HG03378 (cell line): Measurements from ENCODE around the gene GAN.
A peak's percentile ranks its signal among the peaks of the same experiment; 100 is the strongest.

Experiments used
- ATAC-seq: cut with Tn5 transposase; IDR thresholded peaks from one replicate; pipeline ENCODE4 v1.9.1; 2021; ENCODE audit warnings: mild to moderate bottlenecking, moderate library complexity; ENCODE audit not compliant: unreplicated experiment

GAN gene, protein sequence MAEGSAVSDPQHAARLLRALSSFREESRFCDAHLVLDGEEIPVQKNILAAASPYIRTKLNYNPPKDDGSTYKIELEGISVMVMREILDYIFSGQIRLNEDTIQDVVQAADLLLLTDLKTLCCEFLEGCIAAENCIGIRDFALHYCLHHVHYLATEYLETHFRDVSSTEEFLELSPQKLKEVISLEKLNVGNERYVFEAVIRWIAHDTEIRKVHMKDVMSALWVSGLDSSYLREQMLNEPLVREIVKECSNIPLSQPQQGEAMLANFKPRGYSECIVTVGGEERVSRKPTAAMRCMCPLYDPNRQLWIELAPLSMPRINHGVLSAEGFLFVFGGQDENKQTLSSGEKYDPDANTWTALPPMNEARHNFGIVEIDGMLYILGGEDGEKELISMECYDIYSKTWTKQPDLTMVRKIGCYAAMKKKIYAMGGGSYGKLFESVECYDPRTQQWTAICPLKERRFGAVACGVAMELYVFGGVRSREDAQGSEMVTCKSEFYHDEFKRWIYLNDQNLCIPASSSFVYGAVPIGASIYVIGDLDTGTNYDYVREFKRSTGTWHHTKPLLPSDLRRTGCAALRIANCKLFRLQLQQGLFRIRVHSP

GRCh38 chr16:81314603-81315270, at the start of gene GAN:
TSS of gene GAN (plus strand) at chr16:81314962. CDS start at chr16:81315114, 152 bp downstream.
- peak; percentile 95 for ATAC-seq

GRCh38 chr16:81265052-81265451, 49.7 kb upstream of the GAN start:
- ATAC-seq: no peak

DNA sequence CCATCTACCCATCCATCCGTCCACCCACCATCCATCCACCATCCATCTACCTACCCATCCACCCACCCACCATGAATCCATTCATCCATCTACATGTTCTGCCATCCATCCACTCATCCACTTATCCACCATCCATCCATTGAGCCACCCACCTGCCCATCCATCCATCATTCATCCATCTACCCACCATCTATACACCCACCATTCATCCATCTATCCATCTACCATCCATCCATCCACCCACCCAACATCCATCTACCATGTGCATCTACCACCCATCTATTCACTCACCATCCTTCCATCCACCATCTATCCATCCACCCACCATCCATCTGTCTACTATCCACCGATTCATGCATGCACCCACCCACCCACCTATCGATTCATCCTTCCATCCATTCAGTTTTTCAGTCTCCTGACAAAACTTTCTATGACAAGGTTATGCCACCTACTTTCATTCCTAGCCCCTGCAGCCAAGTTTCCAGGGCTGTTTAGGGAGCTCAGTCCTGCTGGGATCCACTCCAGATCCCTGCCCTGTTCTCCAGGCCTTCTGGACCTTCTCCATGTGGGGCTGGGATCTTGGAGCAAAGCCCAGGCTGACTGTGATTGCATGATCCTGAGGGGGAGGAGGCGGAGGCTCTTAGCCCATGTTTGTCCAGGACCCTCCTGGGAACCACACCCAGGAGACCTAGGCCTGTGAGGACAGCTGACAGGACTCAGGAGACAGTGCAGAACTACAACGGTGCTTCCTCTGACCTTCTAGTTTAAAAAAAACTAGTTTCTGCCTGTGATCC, 48.9 kb upstream of the GAN start:
- no peak for ATAC-seq

GRCh38 chr16:81266680-81267095, 48.1 kb upstream of the GAN start:
- no peak for ATAC-seq

GRCh38 chr16:81268509-81268908, 46.3 kb upstream of the GAN start:
- ATAC-seq: no peak

- ATAC-seq: no peak
These were observed 41.4 kb upstream of the GAN start for GRCh38 chr16:81273223-81273950.

DNA sequence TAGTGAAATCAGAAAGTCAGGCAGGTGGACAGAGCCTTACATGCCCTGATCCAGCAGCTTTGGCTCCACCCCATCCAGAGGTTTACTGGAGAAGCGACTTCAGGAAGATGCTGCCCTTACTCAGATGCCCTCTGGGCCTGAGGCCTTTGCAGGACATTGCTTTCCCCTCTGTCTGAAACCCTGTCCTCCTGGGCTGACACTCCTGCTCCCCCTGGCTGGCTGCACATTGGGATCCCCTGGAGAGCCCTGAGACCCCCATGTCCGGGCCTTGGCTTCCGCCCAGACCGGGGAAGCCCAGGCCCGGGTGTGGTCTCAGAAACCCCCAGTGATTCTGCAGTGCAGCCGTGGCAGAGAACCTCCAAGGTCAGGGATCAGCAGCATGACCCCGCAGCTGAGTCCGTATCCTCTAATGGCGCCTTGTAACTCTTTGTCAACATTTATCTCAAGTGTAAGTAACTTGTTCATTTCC, 39.7 kb upstream of the GAN start:
- no peak for ATAC-seq

DNA sequence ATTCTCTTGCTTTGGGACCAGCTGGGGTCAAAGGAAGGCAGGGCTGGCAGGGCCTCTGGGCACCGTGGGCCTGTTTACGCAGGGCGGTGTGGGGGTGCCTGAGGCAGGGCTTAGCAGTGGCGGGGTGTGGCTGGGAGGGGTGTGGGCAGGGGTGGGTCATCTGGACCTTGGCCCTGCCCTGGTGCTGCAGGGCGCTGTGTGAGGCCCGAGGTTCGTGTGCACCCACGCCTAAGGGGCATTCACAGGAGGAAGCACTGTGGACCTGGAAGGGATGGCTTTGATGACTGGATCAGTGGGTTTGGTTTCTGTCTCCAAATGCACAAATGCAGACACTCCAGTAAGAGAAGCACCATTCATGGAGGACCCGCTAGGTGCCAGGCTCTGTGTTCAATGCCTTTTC, 39.0 kb upstream of the GAN start:
- no peak for ATAC-seq

GRCh38 chr16:81276323-81276722, 38.4 kb upstream of the GAN start:
- no peak for ATAC-seq

- ATAC-seq: no peak
These were observed 37.2 kb upstream of the GAN start for GRCh38 chr16:81277541-81278080.

GRCh38 chr16:81278526-81278925, 36.2 kb upstream of the GAN start:
- no peak for ATAC-seq

- ATAC-seq: no peak
These were observed 35.4 kb upstream of the GAN start for GRCh38 chr16:81279392-81279791.

DNA sequence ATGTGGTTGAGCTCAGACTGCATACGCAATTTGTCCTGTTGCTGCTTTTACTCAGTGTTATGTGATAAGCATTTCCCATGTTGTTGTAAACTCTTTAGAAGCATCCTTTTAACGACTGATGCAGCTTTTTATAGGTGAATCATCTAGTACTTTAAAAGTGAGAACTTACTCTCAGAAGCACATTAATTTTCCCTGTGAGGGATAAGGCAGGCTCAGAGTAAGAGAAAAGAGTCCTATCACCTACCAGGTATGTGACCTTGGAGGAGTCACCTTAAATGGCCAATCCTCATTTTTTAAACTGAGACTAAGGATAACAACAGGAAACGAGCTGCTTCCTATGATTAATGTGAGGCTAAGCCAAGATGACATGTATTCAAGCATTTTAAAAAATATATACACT, 34.4 kb upstream of the GAN start:
- ATAC-seq: no peak

- no peak for ATAC-seq
These were observed 31.7 kb upstream of the GAN start for GRCh38 chr16:81283044-81283443.

DNA sequence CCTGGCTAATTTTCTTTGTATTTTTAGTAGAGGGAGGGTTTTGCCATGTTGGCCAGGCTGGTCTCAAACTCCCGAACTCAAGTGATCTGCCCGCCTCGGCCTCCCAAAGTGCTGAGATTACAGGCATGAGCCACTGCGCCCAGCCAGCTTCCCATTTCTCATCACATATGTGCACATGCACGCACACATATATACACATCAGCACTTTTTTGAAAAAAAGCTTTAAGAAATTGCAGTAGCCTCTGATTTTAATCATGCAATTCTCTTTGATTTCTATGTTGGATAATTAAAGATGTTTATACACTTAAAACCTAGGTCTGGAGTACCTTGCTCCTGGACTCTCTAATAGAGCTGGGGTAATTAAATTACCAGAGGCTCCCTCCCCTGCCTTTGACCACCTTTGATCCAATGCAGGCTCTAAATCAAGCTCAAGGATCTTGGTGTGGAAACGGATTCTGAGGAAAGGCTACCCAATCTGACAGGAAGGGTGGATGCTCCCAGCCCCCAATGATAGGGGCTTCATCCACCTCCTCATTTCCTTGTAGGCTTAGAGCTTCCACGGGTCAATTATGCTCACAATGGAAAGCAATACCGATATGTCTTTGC, 29.7 kb upstream of the GAN start:
- no peak for ATAC-seq

DNA sequence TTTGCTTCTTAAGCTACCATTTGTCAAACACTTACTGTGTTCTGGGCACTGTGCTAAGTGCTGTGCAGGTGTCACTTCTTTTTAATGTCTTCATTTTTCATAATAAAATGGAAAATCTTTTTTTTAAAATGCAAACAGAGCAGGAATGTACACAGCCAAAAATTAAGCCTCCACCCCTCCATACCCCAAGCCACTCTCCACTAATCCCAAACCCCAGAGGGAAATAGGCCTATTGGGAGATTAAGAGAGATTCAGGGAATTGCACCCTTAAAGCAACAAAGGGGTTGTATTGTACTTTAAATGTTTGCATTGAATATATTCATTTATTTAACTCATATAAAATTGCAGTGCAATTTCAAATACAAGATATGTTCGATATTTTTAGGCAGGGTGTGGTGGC, 28.6 kb upstream of the GAN start:
- no peak for ATAC-seq

DNA sequence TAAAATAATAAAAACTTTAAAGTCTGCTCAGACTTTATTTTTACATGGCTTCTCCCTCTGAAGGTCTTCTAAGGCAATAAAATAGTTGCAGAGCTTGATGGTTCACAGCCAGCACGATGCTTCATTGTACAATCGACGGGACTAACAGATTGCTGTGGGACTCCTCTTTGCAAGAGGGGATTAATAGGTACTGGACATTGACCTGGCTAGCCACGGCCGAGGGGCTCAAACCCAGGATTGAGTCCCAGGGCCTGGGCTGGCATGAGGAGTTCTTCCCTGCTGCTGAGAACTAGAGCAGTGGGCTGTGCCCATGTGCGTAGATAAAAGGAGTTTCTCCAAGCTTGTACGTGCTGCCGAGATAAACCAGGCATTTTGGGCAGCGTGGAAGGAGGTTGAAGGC, 23.6 kb upstream of the GAN start:
- no peak for ATAC-seq

- no peak for ATAC-seq
These were observed 21.8 kb upstream of the GAN start for GRCh38 chr16:81292936-81293335.

DNA sequence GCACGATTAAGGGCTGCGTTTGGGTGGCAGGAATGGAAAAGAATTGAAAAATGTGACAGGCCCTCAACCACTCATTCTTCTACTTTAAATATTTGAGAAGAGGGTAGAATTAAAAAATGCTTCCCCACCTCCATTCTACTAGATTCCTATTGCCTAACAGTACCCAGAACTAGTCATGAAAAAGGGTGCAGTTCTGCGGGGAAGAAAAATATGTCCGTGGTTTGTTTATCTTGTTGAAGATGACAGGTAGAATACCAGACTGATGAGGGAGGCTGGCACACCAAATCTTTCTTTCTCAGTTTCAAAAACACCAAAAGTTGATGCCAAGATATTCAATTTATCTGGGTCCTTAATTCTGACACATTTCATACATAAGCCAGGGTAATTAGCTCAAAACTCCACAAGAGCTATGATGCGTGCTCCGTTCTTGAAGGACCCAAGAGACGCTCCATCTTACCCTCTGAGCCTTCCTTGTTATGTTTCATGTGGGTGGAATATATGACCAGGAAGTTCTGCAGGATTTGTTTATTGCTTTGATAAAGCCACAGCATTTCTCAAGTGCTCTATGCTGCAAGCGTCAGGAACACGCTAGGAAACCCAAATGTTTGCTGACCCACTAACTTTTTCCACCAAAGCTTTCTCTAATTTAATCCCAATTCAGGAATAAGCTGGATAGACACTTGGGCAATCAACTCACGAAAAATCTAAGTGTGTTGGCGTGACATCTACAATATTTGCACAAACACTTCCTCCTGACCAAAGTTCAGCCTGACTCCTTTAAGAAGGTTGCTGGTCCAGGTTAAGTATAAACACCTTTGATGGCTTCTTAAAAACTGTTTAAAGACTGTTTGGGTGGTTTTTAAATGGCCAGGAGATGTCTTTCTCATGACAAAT, 20.6 kb upstream of the GAN start:
- ATAC-seq: no peak
